ENCODE results near the gene C12orf56. TPM values are rescaled to one million over a fixed set of nuclear protein-coding genes. Genes with fewer than 3 reads are reported as not detected.
"Not testable (repeated sequence)": the region's sequence is repeated elsewhere in the genome, so short reads cannot be mapped to it uniquely, and the experiment has no call there.

Gene C12orf56
- total RNA-seq, 1 experiment from 2014 or later = not detected

DNA sequence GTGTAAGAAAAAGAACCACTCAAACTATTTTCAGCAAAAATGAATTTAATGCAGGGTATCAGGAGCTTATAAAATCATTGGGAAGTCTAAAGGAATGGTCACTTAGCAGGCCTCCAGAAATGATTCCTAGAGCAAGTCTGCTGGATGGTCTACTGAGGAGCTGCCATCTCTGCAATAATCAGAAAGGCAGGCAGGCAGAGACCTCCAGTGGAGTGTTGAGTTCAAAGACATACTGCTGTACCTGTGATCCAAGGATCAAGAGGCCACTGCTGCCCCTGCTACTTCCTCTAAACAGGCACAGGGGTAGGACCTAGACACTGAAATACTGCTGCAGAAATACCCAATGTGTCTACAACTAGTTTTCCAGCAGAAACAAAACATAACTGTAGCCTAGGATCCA lies 154.0 kb downstream of the C12orf56 start:
- peak; percentile 30 for DNase-seq (ENCODE audit: low read depth)

DNA sequence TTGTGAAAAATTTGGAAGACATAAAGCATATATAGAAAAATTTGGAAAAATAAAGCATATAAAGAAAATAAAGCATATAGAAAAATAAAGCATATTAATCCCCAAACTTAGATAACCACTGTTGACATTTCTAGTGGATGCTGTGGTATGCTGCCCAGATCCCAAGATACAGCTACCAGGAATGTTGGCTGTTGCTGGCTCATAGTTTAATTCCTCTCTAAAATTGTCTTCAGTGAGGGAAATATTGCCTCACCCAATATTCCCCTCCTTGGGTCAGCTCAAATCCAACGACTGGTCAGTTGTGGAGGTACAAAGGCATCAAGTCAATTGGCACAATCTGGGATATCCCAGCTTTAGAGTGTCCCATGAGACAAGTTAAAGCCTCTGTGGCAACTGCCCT lies 158.4 kb downstream of the C12orf56 start:
- no peak for DNase-seq (ENCODE audit: low read depth)

DNA sequence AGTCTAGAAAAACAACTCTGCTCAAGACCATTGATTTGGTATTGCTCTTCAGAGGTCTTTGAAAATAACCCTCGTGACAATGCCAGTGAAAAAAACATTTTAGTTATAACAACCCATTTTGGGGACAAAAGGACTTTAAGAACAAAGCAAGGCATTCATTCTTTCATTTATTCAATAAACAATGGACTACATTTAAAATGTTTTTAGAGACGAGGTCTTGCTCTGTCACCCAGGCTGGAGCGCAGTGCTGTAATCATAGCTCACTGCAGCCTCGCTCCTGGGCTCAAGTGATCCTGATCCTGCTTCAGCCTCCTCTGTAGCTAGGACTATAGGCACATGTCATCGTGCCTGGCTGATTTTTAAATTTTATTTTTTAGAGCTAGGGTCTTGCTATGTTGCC lies 160.8 kb downstream of the C12orf56 start:
- no peak for DNase-seq (ENCODE audit: low read depth)

DNA sequence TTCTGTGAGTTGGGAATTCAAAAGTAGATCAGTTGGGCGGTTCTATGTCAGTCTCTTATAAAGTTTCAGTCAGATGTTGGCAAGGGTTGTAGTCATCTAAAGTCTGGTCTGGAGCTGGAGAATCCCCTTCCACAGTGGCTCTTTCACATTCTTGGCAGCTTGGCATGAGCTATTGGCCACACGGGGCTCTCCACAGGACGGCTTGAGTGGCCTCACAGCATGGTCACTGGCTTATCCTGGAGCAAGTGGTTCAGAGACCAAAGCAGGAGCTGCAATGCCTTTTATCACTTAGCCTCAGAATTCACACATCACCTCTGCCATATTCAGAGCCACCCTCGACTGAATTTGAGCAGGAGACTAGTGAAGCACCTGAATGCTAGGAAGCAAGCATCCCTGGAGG lies 161.3 kb downstream of the C12orf56 start:
- DNase-seq (ENCODE audit: low read depth) = no peak

DNA sequence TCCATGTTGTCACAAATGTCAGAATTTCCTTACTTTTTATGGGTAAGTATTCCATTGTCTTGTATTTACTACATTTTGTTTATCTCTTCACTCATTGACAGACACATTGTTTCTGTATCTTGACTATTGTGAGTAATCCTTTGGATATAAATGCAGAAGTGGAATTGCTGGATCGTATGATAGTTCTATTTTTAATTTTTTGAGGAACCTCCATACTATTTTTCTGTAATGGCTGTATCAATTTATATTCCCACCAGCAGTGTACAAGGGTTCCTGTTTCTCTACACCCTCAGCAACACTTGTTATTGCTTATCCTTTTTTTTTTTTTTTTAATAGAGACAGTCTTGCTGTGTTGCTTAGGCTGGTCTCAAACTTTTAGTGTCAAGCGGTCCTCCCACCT lies 164.9 kb downstream of the C12orf56 start:
- DNase-seq (ENCODE audit: low read depth) = no peak

DNA sequence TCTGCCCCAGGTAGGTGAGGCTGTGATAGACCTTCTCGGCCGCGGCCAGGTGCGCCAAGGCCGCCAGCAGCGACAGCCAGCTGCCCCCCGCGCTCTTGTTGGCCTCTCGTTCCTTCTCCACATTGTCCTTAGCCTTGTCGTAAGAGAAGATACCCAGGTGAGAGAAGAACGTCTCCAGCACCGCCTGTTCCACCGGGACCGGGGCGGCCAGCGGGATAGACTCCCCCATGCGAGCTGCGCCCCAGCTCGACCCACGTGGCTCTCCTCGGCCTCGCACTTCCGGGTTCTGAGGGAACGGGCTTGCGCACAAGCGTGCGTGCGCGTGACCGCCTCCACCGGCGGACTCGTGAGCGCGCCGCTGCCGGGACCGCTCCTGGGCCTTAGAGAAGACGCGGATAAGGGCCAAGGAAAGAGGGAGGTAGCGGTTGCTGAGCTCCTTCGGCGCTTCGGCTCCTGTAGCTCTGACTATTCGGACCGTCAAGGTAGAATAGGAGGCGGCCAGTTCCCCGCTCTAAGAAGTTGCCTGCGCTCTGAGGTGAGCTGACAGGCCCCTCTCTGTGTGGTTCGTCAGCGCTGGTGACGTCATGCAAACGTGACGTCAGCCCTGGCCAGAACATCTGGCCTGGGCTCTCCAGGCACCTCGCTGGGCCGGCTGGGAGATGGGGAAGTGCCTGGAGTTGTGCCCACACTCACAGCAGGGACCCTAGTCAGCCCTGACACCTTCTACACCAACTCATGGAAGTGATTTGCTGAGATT lies 168.4 kb downstream of the C12orf56 start, which contains the start of gene KICS2:
Gene KICS2, minus strand, starts transcription at position 288 of the 757 bp plus-strand sequence. Its CDS starts 59 bp downstream, at position 229.
- DNase-seq (ENCODE audit: low read depth) = peak; percentile 90

DNA sequence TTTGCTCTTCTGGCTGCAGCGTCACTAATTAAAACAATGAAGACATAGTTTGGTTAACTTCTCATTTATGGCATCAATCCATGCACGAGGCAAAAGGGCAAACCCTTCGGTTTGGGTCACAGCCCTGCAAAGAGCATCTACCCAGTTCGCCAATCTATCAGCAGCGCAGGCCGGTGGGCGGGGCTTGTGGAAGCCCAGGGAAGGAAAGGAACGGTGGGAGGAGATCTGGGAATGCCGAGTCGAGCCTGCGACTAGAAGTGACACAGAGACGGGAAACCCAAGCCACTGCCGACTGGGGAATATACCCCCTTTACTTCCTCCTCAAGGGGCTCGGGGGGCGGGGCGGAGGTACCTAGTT lies 168.9 kb downstream of the C12orf56 start:
- DNase-seq (ENCODE audit: low read depth) = peak; percentile 83

DNA sequence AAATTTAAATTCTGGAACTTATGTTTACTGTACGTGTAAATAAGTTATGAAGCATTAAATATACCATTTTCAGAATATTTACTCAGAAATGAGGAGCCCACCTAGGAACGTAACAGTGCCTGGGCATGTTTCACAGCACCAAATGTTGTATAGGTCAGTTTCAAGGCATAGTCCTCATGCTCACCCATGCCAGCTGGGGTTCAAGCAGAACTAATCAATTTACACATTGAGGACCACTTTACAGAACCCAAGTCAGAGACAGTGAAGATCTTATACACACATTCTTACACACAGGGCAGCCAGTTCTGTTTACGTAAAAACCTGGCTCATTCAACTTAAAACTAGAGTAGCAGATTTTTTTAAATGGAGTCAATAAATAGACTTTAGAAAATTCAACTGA lies 170.5 kb downstream of the C12orf56 start:
- no peak for DNase-seq (ENCODE audit: low read depth)

DNA sequence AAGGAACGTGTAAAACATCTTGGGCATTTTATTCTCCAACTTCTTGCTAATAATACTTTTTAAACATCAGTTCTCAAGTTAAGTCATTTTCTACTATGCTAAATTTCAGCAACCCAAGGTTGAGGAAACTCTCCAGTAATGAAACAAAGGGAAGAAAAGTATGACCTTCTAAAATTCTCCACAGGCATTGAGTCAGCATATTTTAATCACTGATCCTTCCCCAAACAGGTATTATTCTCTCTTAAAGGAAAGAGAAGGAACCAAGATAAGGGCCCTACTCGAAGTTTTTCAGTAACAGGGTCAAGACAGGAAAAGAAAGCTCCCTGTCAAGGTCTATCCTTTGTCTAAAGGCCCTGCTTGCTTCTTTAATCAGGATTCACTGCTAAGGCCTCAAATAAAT lies 171.4 kb downstream of the C12orf56 start:
- DNase-seq (ENCODE audit: low read depth) = no peak

DNA sequence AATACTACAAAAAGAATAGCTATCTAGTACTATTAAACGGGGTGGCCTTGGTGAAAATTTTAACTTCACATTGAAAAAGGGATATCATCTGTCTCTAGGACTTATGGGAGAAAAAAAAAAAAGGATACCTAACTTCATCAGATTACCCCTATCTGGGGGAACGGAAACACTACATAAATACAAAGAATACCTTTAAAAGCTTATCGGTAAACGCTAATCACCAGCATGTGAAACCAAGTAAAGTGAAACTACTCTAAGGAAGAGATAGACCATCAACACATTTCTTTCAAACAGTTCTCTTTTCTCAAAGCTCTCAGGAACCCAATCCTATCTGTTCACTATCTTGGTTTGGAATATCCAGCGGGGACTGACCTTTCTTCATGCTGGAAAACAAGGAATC lies 172.0 kb downstream of the C12orf56 start:
- DNase-seq (ENCODE audit: low read depth) = no peak

DNA sequence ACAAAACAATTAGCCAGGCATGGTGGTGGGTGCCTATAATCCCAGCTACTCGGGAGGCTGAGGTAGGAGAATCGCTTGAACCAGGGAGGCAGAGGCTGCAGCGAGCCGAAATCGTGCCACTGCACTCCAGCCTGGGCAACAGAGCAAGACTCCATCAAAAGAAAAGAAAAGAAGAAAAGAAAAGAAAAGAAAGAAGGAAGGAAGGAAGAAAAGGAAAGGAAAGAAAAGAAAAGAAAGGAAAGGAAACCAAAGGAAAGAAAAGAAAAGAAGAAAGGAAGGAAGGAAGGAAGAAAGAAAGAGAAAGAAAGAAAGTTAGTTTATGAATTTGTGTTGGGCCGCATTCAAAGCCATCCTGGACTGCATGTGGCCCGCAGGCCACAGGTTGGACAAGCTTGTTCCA lies 172.9 kb downstream of the C12orf56 start:
- not testable (repeated sequence) for DNase-seq (ENCODE audit: low read depth)

DNA sequence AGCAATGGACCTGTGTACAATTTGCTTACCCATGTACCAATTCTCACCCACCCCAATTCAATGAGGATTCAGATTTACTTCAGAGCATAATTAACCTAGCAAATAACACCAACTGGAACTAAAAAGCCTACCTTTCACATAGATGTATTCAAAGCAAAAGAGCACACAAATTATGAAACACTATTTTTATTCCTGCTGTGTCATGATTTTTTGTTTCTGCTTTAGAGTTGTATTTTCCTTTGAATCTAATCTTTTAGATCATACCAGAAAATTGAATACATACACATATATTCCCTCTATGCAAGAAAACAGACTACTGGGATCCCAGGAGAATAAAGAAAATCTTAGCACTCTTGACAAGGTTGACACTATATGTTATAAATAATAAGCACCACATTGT lies 174.3 kb downstream of the C12orf56 start:
- DNase-seq (ENCODE audit: low read depth) = no peak

Other genes with a start within 250 kb of the C12orf56 start
- 4.3 and 4.8 TPM in 2 replicates for gene KICS2, start 168.5 kb downstream of the C12orf56 start, total RNA-seq (2014; rRNA removed; shearing (Covaris generic))
- 39.8 and 57.5 TPM in 2 replicates for gene XPOT, start 13.6 kb upstream of the C12orf56 start, total RNA-seq (2014; rRNA removed; shearing (Covaris generic))
- gene TBK1, start 61.4 kb upstream of the C12orf56 start, total RNA-seq (2014; rRNA removed; shearing (Covaris generic)) = 18.8 and 25.7 TPM in 2 replicates
- 8.8 and 13.6 TPM in 2 replicates for gene RASSF3, start 219.7 kb upstream of the C12orf56 start, total RNA-seq (2014; rRNA removed; shearing (Covaris generic))

Data from M059J (cell line).